ENCODE results near the gene USF2. TPM values are rescaled to one million over a fixed set of nuclear protein-coding genes. Genes with fewer than 3 reads are reported as not detected.

Gene USF2
- total RNA-seq, 2 donors from 2014 or later: 107 to 151 TPM

DNA sequence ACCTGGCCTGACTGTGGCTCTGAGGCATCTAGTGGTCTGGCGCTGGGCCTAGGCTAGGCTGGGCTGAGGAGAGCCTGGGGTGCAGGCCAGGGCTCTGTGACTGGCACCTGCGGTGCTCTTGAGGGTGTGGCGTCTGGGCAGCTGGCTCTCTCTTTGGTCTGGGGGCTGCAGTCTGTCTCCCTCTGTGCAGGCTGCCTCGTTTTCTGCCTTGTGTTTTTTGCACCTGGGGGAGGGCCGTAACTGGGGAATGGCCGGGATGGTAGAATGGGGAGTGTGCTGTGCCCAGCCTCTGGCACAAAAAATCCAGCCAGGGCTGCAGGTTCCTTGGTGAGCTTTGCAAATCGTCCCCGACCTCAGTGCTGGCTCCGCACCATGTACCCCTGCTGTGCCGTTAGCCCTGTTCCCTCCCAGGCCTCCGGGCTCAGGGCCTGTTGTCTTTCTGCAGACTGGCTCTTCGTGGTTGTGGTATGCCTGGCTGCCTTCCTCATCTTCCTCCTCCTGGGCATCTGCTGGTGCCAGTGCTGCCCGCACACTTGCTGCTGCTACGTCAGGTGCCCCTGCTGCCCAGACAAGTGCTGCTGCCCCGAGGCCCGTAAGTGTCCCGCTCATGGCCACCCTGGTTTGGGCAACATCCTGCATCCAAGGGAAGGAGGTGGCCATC, 6.5 kb upstream of the USF2 start:
- no peaks in the 10 kb centered on the region for H3K36me3 ChIP-seq
- H3K4me3 ChIP-seq: no peak overlapping the region
- H3K9me3 ChIP-seq: no peaks in the 10 kb centered on the region
- TF ChIP-seq POLR2AphosphoS5 (IDR thresholded peaks at IDR 0.05): no peak
- TF ChIP-seq, protein P1, sequence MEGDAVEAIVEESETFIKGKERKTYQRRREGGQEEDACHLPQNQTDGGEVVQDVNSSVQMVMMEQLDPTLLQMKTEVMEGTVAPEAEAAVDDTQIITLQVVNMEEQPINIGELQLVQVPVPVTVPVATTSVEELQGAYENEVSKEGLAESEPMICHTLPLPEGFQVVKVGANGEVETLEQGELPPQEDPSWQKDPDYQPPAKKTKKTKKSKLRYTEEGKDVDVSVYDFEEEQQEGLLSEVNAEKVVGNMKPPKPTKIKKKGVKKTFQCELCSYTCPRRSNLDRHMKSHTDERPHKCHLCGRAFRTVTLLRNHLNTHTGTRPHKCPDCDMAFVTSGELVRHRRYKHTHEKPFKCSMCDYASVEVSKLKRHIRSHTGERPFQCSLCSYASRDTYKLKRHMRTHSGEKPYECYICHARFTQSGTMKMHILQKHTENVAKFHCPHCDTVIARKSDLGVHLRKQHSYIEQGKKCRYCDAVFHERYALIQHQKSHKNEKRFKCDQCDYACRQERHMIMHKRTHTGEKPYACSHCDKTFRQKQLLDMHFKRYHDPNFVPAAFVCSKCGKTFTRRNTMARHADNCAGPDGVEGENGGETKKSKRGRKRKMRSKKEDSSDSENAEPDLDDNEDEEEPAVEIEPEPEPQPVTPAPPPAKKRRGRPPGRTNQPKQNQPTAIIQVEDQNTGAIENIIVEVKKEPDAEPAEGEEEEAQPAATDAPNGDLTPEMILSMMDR (IDR thresholded peaks at IDR 0.05): no peak
- TF ChIP-seq POLR2A (IDR thresholded peaks at IDR 0.05): no peak
- no peak overlapping the region for H3K27ac ChIP-seq
- DNase-seq (ENCODE audit: low spot score): no peak
- intact Hi-C loops (cut with DNase I): no loop called here
- 65% methylated on average over 15 of the region's 17 CpGs for WGBS
- H3K4me1 ChIP-seq (replicated peaks): peaks cover 9% of the 10 kb centered on the region
- no peaks in the 10 kb centered on the region for H3K27me3 ChIP-seq (replicated peaks; ENCODE audit: insufficient read depth)

DNA sequence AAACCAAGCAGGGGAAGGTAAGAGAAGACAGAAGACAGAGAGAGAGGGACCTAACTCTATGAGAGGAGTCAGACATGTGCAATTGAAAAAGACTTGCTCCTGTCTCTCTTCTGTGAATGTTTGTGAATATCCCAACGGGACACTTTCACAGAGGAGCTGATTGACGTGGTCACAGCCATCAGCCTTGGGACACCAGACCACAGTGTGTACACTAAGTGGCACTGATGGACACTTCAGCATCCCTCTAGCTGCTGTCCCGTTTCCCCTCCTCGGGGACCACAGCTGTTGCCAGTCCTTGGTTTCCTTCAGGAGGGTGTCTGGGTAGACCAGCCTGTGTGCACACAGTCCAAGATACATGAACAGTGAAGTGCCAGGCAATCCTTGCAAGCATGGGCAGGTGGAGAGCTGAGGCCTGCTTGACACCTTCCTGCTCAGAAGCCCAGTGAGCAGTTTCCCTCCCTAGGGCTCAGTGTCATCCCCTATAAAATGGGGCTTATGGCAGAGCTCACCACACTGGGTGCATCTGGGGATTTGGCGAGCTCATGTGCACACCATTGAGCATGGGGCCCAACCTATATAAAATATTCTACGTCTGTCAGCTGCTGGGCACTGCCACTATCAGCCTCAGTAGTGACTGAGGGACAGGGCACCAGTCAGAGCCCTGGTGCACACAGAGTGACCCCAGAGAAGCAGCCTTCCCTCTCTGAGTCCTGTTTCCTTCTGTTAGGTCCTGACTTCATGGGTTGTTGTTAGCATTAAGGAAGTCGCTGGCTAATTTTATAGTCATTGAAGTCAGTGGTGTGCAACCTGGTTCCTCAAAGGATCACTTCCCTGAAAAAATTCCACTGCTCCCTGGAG, 4.3 kb upstream of the USF2 start:
- WGBS: 63% methylated on average over 7 of the region's 7 CpGs
- Histone ChIP-seq H3K4me1 (replicated peaks) (peaks cover 9% of the 10 kb centered on the region), H3K36me3 (no peaks in the 10 kb centered on the region), H3K9me3 (no peaks in the 10 kb centered on the region), H3K4me3 (no peak overlapping the region), H3K27me3 (replicated peaks; ENCODE audit: insufficient read depth) (no peaks in the 10 kb centered on the region), H3K27ac (peak overlapping the region in 1 of 2 donors; percentile 94)
- intact Hi-C loops (cut with DNase I): loop anchor here (5.0 kb wide), 1 partner anchor 122 kb away; the partner anchor contains the start of gene FXYD7
- DNase-seq (ENCODE audit: low spot score): no peak
- TF ChIP-seq, protein P1 (IDR thresholded peaks at IDR 0.05): no peak
- no peak for TF ChIP-seq POLR2A (IDR thresholded peaks at IDR 0.05)
- TF ChIP-seq POLR2AphosphoS5 (IDR thresholded peaks at IDR 0.05): no peak

DNA sequence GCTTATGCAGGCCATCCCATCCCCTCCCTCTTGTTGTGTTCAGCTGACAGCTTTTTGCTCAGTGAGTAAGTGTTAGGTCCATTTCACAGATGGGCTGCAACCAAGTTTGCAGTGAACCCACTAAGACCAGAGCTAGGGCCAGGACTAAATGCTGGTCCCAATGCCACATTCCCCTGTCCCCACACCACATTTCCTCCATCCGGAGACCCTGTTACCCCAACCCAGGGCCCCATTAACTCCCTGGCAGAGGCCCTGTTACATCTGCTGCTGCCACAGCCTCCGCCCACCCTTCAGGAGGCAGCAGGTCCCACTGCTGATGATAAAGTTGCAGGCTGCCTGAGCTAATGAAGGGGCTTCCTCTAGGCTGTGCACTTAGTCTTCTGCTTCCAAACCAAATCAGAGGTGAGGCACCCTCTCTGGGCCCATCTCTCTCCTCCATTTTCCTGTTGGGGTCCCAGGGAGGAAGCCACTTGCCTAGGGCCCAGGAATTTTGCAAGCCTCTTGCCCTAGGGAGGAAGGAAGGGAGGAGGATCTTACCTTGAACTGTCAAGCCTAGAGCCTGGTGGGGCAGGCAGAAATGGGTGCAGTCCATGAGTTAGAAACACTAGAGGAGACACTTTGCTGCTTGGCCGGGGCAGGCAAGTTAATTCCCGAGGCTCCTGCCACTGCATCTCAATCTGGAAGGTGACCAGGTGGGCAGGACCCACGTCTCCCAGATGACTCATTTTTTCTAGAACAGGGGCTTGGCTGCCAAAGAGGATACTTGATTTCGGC, 3.4 kb upstream of the USF2 start:
- no peaks in the 10 kb centered on the region for H3K27me3 ChIP-seq (replicated peaks; ENCODE audit: insufficient read depth)
- intact Hi-C loops (cut with DNase I): loop anchor here (5.0 kb wide), 1 partner anchor 123 kb away; the partner anchor contains the start of gene FXYD7
- H3K36me3 ChIP-seq: no peaks in the 10 kb centered on the region
- peaks cover 9% of the 10 kb centered on the region for H3K4me1 ChIP-seq (replicated peaks)
- TF ChIP-seq POLR2AphosphoS5 (IDR thresholded peaks at IDR 0.05) (peak; percentile 27), POLR2A (IDR thresholded peaks at IDR 0.05) (no peak)
- TF ChIP-seq, protein P1 (IDR thresholded peaks at IDR 0.05): no peak
- H3K4me3 ChIP-seq: no peak overlapping the region
- no peaks in the 10 kb centered on the region for H3K9me3 ChIP-seq
- H3K27ac ChIP-seq: peak overlapping the region in 1 of 2 donors; percentile 94
- 26% methylated on average over 6 of the region's 6 CpGs for WGBS
- DNase-seq (ENCODE audit: low spot score): peak; percentile 46

DNA sequence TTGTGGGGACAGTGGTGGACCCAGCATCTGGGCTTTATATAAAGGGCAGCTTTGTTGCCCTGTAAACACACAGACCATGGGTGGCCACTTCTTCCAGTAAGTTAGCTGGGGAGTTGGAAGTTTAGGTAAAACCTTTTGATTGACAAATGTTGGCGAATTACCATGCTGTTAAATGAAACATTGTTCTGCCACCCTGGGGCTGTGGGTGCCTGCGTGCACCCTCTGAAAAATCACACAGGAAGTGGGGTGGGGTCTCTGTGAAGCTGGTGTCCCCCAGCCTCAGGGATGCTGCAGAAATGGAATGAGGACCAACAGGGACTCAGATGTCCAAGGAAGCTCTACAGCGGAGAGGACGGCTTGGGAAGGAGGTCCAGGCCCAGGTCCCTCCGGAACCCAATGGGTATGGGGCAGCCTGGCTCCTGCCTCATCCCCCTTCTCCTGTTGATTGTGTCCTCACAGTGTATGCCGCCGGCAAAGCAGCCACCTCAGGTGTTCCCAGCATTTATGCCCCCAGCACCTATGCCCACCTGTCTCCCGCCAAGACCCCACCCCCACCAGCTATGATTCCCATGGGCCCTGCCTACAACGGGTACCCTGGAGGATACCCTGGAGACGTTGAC, 2.8 kb upstream of the USF2 start:
- Histone ChIP-seq H3K36me3 (peaks cover 0 to 5% of the 10 kb centered on the region in 2 donors), H3K27me3 (replicated peaks; ENCODE audit: insufficient read depth) (no peaks in the 10 kb centered on the region), H3K9me3 (no peaks in the 10 kb centered on the region), H3K4me3 (no peak overlapping the region), H3K27ac (peak overlapping the region in 1 of 2 donors; percentile 94), H3K4me1 (replicated peaks) (peaks cover 9% of the 10 kb centered on the region)
- intact Hi-C loops (cut with DNase I): loop anchor here (5.0 kb wide), 1 partner anchor 124 kb away; the partner anchor contains the start of gene FXYD7
- TF ChIP-seq POLR2AphosphoS5 (IDR thresholded peaks at IDR 0.05) (no peak), POLR2A (IDR thresholded peaks at IDR 0.05) (no peak)
- TF ChIP-seq, protein P1 (IDR thresholded peaks at IDR 0.05): no peak
- 69% methylated on average over 10 of the region's 10 CpGs for WGBS
- no peak for DNase-seq (ENCODE audit: low spot score)
